ENCODE measurements around the gene TMEM229B. TPM values are rescaled to one million over a fixed set of nuclear protein-coding genes. Genes with fewer than 3 reads are reported as not detected.
A peak's percentile ranks its signal among the peaks of the same experiment; 100 is the strongest.

Gene TMEM229B
- total RNA-seq, 2 donors from 2014 or later: 1.1 to 1.5 TPM

- Mint-ChIP-seq H3K4me1 (peaks cover 59% of the 10 kb centered on the region), H3K27ac (no peak overlapping the region), H3K9me3 (no peaks in the 10 kb centered on the region), H3K36me3 (ENCODE audit: low read depth) (no peaks in the 10 kb centered on the region), H3K27me3 (ENCODE audit: insufficient read depth) (no peaks in the 10 kb centered on the region), H3K4me3 (no peak overlapping the region)
- no peak overlapping the region for H3K4me3 ChIP-seq (ENCODE audit: low read length)
- TF ChIP-seq CTCF (conservative IDR thresholded peaks at IDR 0.05): no peak
- no peak overlapping the region for H3K27ac ChIP-seq (ENCODE audit: low read depth, low read length)
- no peaks in the 10 kb centered on the region for H3K36me3 ChIP-seq (ENCODE audit: control insufficient read depth, insufficient read depth, low read length)
- DNase-seq: peak; percentile 42
- H3K9ac ChIP-seq (ENCODE audit: extremely low read depth, low read length, poor library complexity, severe bottlenecking): no peak overlapping the region
- WGBS, 2 experiments (ENCODE audit: insufficient coverage in 1 of 2, insufficient read length in 1 of 2): 92 to 95% methylated on average over 6 to 8 of the region's 8 CpGs
- no peaks in the 10 kb centered on the region for H3K27me3 ChIP-seq (ENCODE audit: control insufficient read depth, insufficient read depth, low read length, poor library complexity, severe bottlenecking)
- H3K9me3 ChIP-seq (ENCODE audit: control insufficient read depth, low read length): no peaks in the 10 kb centered on the region
- H3K4me1 ChIP-seq (ENCODE audit: control insufficient read depth, insufficient read depth, low read length): peaks cover 17% of the 10 kb centered on the region
Measured at GRCh38 chr14:67442139-67442906, 46.2 kb downstream of the TMEM229B start.

- Mint-ChIP-seq H3K27me3 (ENCODE audit: insufficient read depth) (no peaks in the 10 kb centered on the region), H3K27ac (no peak overlapping the region), H3K4me3 (no peak overlapping the region), H3K36me3 (ENCODE audit: low read depth) (no peaks in the 10 kb centered on the region), H3K9me3 (no peaks in the 10 kb centered on the region), H3K4me1 (peaks cover 52% of the 10 kb centered on the region)
- H3K4me3 ChIP-seq (ENCODE audit: low read length): no peak overlapping the region
- H3K4me1 ChIP-seq (ENCODE audit: control insufficient read depth, insufficient read depth, low read length): peaks cover 14% of the 10 kb centered on the region
- H3K36me3 ChIP-seq (ENCODE audit: control insufficient read depth, insufficient read depth, low read length): no peaks in the 10 kb centered on the region
- no peaks in the 10 kb centered on the region for H3K9me3 ChIP-seq (ENCODE audit: control insufficient read depth, low read length)
- 92% methylated on average over 7 to 8 of the region's 8 CpGs for WGBS, 2 experiments (ENCODE audit: insufficient coverage in 1 of 2, insufficient read length in 1 of 2)
- TF ChIP-seq CTCF (conservative IDR thresholded peaks at IDR 0.05): no peak
- DNase-seq: no peak
- H3K27me3 ChIP-seq (ENCODE audit: control insufficient read depth, insufficient read depth, low read length, poor library complexity, severe bottlenecking): no peaks in the 10 kb centered on the region
- H3K27ac ChIP-seq (ENCODE audit: low read depth, low read length): no peak overlapping the region
- no peak overlapping the region for H3K9ac ChIP-seq (ENCODE audit: extremely low read depth, low read length, poor library complexity, severe bottlenecking)
Measured at GRCh38 chr14:67441672-67442071, 46.8 kb downstream of the TMEM229B start.

GRCh38 chr14:67441256-67441655, 47.3 kb downstream of the TMEM229B start:
- TF ChIP-seq CTCF (conservative IDR thresholded peaks at IDR 0.05): no peak
- Mint-ChIP-seq H3K4me3 (no peak overlapping the region), H3K27me3 (ENCODE audit: insufficient read depth) (no peaks in the 10 kb centered on the region), H3K4me1 (peaks cover 48% of the 10 kb centered on the region), H3K36me3 (ENCODE audit: low read depth) (no peaks in the 10 kb centered on the region), H3K27ac (no peak overlapping the region), H3K9me3 (no peaks in the 10 kb centered on the region)
- H3K36me3 ChIP-seq (ENCODE audit: control insufficient read depth, insufficient read depth, low read length): no peaks in the 10 kb centered on the region
- peaks cover 9% of the 10 kb centered on the region for H3K4me1 ChIP-seq (ENCODE audit: control insufficient read depth, insufficient read depth, low read length)
- H3K27me3 ChIP-seq (ENCODE audit: control insufficient read depth, insufficient read depth, low read length, poor library complexity, severe bottlenecking): no peaks in the 10 kb centered on the region
- no peak overlapping the region for H3K27ac ChIP-seq (ENCODE audit: low read depth, low read length)
- no peaks in the 10 kb centered on the region for H3K9me3 ChIP-seq (ENCODE audit: control insufficient read depth, low read length)
- WGBS, 2 experiments (ENCODE audit: insufficient coverage in 1 of 2, insufficient read length in 1 of 2): 93 to 100% methylated on average over 2 of the region's 2 CpGs
- no peak for DNase-seq
- no peak overlapping the region for H3K4me3 ChIP-seq (ENCODE audit: low read length)
- no peak overlapping the region for H3K9ac ChIP-seq (ENCODE audit: extremely low read depth, low read length, poor library complexity, severe bottlenecking)
